ENCODE data around the gene METAP2.
"Not testable (repeated sequence)": the region's sequence is repeated elsewhere in the genome, so short reads cannot be mapped to it uniquely, and the experiment has no call there.

Gene METAP2

DNA sequence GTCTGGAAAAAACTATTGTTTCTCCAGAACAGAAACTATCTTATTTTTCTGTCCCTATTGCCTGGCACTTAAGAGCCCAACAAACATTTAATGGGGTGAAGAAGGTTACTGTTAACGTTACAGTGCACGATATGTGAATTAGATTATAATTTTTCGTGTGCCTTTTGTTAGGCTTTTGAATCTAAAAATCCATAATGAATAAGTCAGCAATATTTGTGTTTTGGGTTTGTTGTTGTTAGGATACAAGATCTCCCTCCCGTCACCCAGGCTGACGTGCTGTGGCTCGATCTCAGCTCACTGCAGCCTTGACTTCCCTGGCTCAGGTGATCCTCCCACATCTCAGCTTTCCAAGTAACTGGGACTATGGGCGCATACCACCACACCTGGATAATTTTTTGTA, 7.9 kb downstream of the METAP2 start:
- no peak for DNase-seq (ENCODE audit: low read depth in 1 of 2, low spot score in 1 of 2)
- in situ Hi-C loops (cut with HindIII; ENCODE audit: low pct_unique_long_range_greater_than_20kb, low sequenced_read_pairs) = no loop called here

DNA sequence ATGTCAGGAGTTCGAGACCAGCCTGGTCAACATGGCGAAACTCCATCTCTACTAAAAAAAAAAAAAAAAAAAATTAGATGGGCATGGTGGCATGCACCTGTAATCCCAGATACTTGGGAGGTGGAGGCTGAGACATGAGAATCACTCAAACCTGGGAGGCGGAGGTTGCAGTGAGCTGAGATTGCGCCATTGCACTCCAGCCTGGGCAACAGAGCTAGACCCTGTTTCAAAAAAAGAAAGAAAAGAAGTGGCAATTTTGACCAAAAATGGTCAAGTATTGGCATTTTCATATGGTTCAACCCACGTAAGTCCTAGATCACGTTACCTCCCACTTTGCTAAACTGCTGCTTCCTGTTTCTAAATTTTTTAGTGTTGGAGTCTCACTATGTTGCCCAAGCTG, 8.6 kb downstream of the METAP2 start:
- in situ Hi-C loops (cut with HindIII; ENCODE audit: low pct_unique_long_range_greater_than_20kb, low sequenced_read_pairs); DNase-seq (ENCODE audit: low read depth in 1 of 2, low spot score in 1 of 2): not testable (repeated sequence)

More for the DNA sequence above, 7.9 kb downstream of the METAP2 start:
- TF ChIP-seq JUND (IDR thresholded peaks at IDR 0.05; ENCODE audit: low read depth) = no peak

DNA sequence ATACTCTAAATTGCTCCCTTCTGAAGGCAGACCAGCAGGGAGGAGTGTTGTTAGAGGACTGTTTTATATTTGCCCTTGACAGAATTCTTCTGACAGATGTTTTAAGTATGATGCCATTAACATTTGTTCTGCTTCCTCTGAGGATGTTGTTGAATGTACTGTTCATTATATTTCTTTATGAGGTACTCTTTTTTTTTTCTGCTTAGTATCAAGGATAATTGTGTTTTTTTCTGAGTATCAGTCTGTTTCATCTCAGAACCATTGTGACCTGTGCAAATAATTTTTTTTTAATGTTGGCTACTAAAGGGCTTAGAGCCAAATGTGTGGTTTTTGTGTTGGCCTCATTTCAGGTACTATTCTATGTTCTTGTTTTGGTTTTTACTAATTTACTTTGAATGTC, 10.6 kb downstream of the METAP2 start:
- TF ChIP-seq JUND (IDR thresholded peaks at IDR 0.05; ENCODE audit: low read depth) = no peak
- DNase-seq (ENCODE audit: low read depth in 1 of 2, low spot score in 1 of 2) = no peak
- in situ Hi-C loops (cut with HindIII; ENCODE audit: low pct_unique_long_range_greater_than_20kb, low sequenced_read_pairs) = no loop called here

DNA sequence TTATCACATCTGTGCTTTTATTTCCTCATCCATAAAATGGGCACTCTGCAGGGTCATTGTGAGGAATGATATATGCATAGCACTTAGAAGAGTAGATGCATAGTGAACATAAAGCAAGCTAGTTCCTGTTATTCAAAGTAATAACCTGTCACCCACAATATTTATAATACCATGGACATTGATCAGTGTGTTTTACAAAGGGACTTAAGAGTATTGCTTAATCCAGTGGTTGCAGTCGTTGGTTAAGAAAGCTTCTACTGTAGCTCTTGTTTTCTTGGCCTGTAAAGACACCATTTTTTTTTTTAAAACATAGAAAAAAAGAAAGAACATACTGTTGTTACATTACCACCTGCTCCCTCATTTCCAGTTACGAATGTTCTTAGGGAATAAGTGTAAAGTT, 13.1 kb downstream of the METAP2 start:
- in situ Hi-C loops (cut with HindIII; ENCODE audit: low pct_unique_long_range_greater_than_20kb, low sequenced_read_pairs) = no loop called here
- no peak for TF ChIP-seq JUND (IDR thresholded peaks at IDR 0.05; ENCODE audit: low read depth)
- DNase-seq (ENCODE audit: low read depth in 1 of 2, low spot score in 1 of 2) = no peak

DNA sequence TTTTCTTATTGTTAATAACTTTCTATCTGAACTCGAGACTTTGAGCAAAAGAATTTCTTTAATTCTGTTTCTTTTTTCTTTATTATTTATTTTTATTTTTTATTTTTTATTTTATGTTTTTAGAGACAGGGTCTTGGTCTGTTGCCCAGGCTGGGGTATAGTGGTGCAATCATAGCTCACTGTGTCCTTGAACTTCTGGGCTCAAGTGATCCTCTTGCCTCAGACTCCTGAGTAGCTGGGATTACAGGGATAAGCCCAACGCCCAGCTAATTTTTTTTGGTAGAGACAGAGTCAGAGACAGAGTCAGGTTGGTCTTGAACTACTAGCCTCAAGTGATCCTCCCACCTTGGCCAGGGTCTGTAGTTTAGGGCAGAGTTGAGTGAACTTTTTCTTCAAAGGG, 18.5 kb downstream of the METAP2 start:
- TF ChIP-seq JUND (IDR thresholded peaks at IDR 0.05; ENCODE audit: low read depth) = no peak
- DNase-seq (ENCODE audit: low read depth in 1 of 2, low spot score in 1 of 2) = no peak
- in situ Hi-C loops (cut with HindIII; ENCODE audit: low pct_unique_long_range_greater_than_20kb, low sequenced_read_pairs) = no loop called here

DNA sequence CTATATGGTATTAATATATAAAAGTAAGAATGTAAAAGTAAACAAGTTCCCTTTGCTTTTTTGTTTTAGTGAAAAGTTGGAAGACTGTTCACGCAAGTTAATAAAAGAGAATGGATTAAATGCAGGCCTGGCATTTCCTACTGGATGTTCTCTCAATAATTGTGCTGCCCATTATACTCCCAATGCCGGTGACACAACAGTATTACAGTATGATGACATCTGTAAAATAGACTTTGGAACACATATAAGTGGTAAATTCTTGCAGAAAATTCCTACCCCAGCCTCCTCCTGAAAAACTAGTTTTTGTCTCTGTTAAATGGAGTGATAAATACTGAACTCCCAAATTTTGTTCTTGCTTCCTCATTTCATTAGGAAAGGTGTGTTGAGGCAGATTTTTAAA, 20.9 kb downstream of the METAP2 start:
- in situ Hi-C loops (cut with HindIII; ENCODE audit: low pct_unique_long_range_greater_than_20kb, low sequenced_read_pairs) = no loop called here
- no peak for TF ChIP-seq JUND (IDR thresholded peaks at IDR 0.05; ENCODE audit: low read depth)
- DNase-seq (ENCODE audit: low read depth in 1 of 2, low spot score in 1 of 2) = no peak

DNA sequence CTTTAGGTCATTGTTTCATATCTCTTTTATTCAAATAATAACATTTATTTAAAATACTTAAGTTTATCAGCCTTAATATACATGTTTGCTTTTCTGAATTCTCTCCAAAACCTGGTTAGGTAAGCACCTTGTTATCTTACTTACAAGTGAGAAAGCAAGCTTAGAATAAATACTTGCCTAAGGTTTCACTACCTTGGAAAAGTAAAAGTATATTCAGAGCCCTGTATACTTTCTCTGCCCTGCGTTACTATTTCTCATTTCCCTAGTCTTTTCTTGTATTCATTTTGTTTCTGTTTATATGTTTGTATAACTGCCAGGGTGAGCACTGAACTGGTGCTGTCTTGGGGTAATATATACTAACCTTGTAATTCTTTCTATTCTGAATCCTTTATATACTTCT, 21.5 kb downstream of the METAP2 start:
- no peak for DNase-seq (ENCODE audit: low read depth in 1 of 2, low spot score in 1 of 2)
- in situ Hi-C loops (cut with HindIII; ENCODE audit: low pct_unique_long_range_greater_than_20kb, low sequenced_read_pairs) = no loop called here
- no peak for TF ChIP-seq JUND (IDR thresholded peaks at IDR 0.05; ENCODE audit: low read depth)

DNA sequence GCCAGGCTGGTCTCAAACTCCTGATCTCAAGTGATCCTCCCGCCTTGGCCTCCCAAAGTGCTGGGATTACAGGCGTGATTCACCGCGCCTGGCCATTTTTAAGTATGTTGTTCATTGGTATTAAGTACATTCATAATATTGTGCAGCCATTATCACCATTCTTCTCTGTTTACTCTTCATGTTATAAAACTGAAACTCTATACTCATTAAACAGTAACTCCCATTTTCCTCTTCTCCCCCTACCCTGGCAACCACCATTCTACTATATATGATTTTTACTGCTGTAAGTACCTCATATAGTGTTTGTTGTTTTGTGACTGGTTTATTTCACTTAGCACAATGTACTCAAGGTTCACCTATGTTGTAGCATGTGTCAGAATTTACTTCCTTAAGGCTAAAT, 23.1 kb downstream of the METAP2 start:
- TF ChIP-seq JUND (IDR thresholded peaks at IDR 0.05; ENCODE audit: low read depth) = no peak
- DNase-seq (ENCODE audit: low read depth in 1 of 2, low spot score in 1 of 2) = no peak
- in situ Hi-C loops (cut with HindIII; ENCODE audit: low pct_unique_long_range_greater_than_20kb, low sequenced_read_pairs) = no loop called here

DNA sequence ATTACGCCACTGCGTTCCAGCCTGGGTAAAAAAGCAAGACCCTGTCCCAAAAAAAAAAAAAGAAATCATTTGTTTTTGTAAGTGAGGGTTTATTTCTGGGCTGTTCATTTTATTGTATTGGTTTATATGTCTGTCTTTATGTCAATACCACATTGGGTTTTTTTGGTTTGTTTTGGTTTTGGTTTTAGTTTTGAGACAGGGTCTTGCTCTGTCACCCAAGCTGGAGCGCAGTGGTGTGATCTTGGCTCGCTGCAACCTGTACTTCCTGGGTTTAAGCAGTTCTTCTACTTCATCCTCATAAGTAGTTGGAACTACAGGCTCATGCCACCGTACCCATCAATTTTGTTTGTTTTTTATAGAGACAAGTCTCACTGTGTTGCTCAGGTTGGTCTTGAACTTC, 25.0 kb downstream of the METAP2 start:
- DNase-seq (ENCODE audit: low read depth in 1 of 2, low spot score in 1 of 2) = no peak
- in situ Hi-C loops (cut with HindIII; ENCODE audit: low pct_unique_long_range_greater_than_20kb, low sequenced_read_pairs) = no loop called here
- no peak for TF ChIP-seq JUND (IDR thresholded peaks at IDR 0.05; ENCODE audit: low read depth)

DNA sequence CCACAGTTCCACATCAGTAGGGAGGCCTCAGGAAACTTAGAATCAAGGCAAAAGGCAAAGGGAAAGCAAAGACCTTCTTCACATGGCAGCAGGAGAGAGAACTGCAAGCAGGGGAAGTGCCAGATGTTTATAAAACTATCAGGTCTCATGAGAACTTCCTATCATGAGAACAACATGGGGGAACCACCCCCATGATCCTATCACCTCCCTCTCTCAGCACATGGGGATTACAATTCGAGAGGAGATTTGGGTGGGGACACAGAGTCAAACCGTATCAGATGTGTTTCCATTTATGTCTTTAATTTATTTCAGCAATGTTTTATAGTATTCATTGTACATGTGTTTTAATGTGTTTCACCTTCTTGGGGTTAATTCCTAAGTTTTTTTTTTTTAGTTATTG, 25.8 kb downstream of the METAP2 start:
- in situ Hi-C loops (cut with HindIII; ENCODE audit: low pct_unique_long_range_greater_than_20kb, low sequenced_read_pairs) = no loop called here
- TF ChIP-seq JUND (IDR thresholded peaks at IDR 0.05; ENCODE audit: low read depth) = no peak
- DNase-seq (ENCODE audit: low read depth in 1 of 2, low spot score in 1 of 2) = no peak

DNA sequence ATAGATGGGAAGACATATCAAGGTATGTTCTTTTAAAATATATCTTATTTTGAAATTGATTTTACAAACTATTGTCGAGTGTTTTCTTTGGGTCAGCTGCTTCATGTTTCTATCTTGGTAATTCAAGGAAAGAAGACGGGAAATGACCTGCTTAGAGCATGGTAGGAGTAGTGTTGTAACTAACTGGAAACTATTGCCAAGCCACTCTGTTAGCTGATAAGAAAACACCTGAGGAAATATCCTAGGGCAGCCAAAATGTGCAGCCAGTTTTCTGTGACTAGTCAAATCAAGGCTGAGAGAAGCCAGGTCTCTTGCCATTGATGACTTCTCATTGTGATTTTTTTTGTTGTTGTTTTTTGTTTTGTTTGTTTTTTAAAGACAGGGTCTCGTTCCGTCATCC, 30.2 kb downstream of the METAP2 start:
- DNase-seq (ENCODE audit: low read depth in 1 of 2, low spot score in 1 of 2) = no peak
- in situ Hi-C loops (cut with HindIII; ENCODE audit: low pct_unique_long_range_greater_than_20kb, low sequenced_read_pairs) = no loop called here
- TF ChIP-seq JUND (IDR thresholded peaks at IDR 0.05; ENCODE audit: low read depth) = no peak

DNA sequence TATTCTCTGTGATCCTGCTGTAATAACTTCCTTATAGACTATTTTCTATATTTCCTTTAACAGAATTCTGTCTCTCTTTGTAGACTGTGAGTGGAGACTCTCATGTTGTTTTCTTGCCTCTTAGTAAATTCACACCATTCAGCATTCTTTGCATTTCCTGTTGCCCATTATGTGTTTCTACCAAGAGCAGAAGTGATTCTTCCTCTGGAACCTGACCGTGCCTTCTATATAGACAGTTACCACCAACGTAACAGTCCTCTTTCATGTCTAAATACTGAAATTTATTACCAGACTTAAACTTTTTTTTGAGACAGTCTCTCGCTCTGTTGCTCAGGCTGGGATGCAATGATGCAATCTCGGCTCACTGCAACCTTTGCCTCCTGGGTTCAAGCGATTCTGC, 31.1 kb downstream of the METAP2 start:
- in situ Hi-C loops (cut with HindIII; ENCODE audit: low pct_unique_long_range_greater_than_20kb, low sequenced_read_pairs) = no loop called here
- no peak for DNase-seq (ENCODE audit: low read depth in 1 of 2, low spot score in 1 of 2)
- TF ChIP-seq JUND (IDR thresholded peaks at IDR 0.05; ENCODE audit: low read depth) = no peak

DNA sequence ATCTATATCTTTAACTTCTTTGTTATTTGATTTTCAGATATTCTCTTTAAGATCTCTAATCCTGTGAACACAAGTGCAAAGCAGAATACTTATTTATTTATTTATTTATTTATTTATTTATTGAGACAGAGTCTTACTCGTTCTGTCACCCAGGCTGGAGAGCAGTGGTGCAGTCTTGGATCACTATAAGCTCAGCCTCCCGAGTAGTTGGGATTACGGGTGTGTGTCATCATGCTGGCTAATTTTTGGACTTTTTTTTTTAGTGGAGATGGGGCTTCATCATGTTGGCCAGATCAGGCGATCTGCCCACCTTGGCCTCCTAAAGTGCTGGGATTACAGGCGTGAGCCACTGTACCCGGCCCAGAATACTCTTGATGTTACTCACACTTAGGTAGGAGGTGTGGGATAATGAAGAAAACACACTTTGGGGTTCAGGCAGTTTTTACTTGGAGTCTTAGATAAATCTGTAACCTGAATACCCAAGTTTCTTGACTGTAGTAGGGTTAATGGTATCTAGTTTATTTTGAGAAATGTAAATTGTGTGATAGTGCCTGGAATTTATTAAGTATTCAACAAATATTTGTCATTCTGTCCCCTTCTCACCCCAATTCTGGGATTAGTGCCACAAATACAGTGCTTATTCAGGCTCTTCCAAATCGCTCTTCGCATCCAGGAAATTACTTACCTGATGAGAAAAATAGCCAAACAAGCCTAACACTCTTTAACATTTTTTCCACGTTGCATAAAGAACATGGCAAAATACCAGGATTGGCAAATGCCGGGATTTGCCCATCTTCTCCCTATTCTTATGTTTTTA, 33.0 kb downstream of the METAP2 start:
- no peak for TF ChIP-seq JUND (IDR thresholded peaks at IDR 0.05; ENCODE audit: low read depth)
- DNase-seq (ENCODE audit: low read depth in 1 of 2, low spot score in 1 of 2) = no peak
- in situ Hi-C loops (cut with HindIII; ENCODE audit: low pct_unique_long_range_greater_than_20kb, low sequenced_read_pairs) = no loop called here

DNA sequence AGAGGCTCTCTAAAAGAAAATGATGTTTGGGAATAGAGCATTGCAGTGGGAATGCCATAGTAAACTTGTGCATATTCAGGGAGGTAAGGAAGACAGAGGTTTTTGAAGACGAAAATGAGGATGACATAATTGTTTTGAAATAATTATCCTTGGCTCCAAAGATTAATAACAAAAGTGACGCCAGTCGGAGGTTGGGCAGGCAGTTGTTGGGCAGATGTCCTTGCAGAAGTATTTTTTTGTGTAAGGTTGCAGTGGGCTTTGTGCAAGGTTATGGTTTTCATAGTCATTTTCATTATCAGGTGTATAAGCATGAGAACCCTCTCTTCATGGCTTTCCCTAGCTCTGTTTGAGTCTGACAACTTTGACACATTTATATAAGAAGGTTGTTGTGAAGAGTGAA, 35.3 kb downstream of the METAP2 start:
- DNase-seq (ENCODE audit: low read depth in 1 of 2, low spot score in 1 of 2) = no peak
- no peak for TF ChIP-seq JUND (IDR thresholded peaks at IDR 0.05; ENCODE audit: low read depth)

More for the DNA sequence above, 35.3 kb downstream of the METAP2 start:
- in situ Hi-C loops (cut with HindIII; ENCODE audit: low pct_unique_long_range_greater_than_20kb, low sequenced_read_pairs) = no loop called here
